ENCODE measurements around the gene SLCO2B1.

Gene SLCO2B1

GRCh38 chr11:75145196-75145971 is 5.5 kb upstream of the SLCO2B1 start:
- no peak for DNase-seq

GRCh38 chr11:75145972-75146519 is 4.9 kb upstream of the SLCO2B1 start:
- DNase-seq: no peak

GRCh38 chr11:75146711-75147110 is 4.2 kb upstream of the SLCO2B1 start:
- DNase-seq: no peak

GRCh38 chr11:75147191-75147874 is 3.6 kb upstream of the SLCO2B1 start:
- peak; percentile 76 for DNase-seq

GRCh38 chr11:75147875-75148263 is 3.0 kb upstream of the SLCO2B1 start:
- DNase-seq: no peak

- no peak for DNase-seq
Measured at GRCh38 chr11:75148436-75148983, 2.4 kb upstream of the SLCO2B1 start.

- DNase-seq: no peak
Measured at GRCh38 chr11:75149766-75150465, 991 bp upstream of the SLCO2B1 start.

- DNase-seq: no peak
Measured at GRCh38 chr11:75151346-75152047, 590 bp downstream of the SLCO2B1 start.

- no peak for DNase-seq
Measured at GRCh38 chr11:75152090-75152489, 1.2 kb downstream of the SLCO2B1 start.

GRCh38 chr11:75152651-75153427 is 1.9 kb downstream of the SLCO2B1 start:
- no peak for DNase-seq

GRCh38 chr11:75154646-75155569 is 4.0 kb downstream of the SLCO2B1 start:
- no peak for DNase-seq

- DNase-seq: no peak
Measured at GRCh38 chr11:75155570-75156422, 4.9 kb downstream of the SLCO2B1 start.

- DNase-seq: no peak
Measured at GRCh38 chr11:75158241-75158640, 7.3 kb downstream of the SLCO2B1 start.

- no peak for DNase-seq
Measured at GRCh38 chr11:75158696-75159150, 7.8 kb downstream of the SLCO2B1 start.

- no peak for DNase-seq
Measured at GRCh38 chr11:75159151-75159953, 8.4 kb downstream of the SLCO2B1 start.

GRCh38 chr11:75160220-75160757 is 9.4 kb downstream of the SLCO2B1 start:
- DNase-seq: peak; percentile 69

- DNase-seq: no peak
Measured at GRCh38 chr11:75160880-75161279, 10.0 kb downstream of the SLCO2B1 start.

GRCh38 chr11:75161506-75162095 is 10.7 kb downstream of the SLCO2B1 start:
- no peak for DNase-seq
